Activated B cell treated with CpG ODN at 0.5 μM for 24 hours (primary cell): Measurements from ENCODE around the gene APOBEC4. TPM values are rescaled to one million over a fixed set of nuclear protein-coding genes. Genes with fewer than 3 reads are reported as not detected.

ENCODE experiments used
- ATAC-seq: fragments of 200-7000 bp; cut with Tn5 transposase; one replicate; pipeline ENCODE4 v1.10.0; 2021; ENCODE audit warnings: low read depth, mild to moderate bottlenecking, moderate library complexity
- CTCF ChIA-PET: fragments of 350-600 bp; sonication (Branson Sonifier 250); formaldehyde crosslinking; loops from one replicate; lab custom pipeline; 2021; ENCODE audit warnings: antibody characterized with exemption; lab: Charles Lee
- POLR2A ChIA-PET: fragments of 350-600 bp; sonication (Branson Sonifier 250); formaldehyde crosslinking; loops from one replicate; lab custom pipeline; 2021; ENCODE audit warnings: antibody characterized with exemption; lab: Charles Lee
- DNase-seq: peaks from one replicate; pipeline ENCODE4 v3.0.0; 2022
- H3K27ac Mint-ChIP-seq: one replicate; pipeline ENCODE4 v1.8.0; 2020; ENCODE audit warnings: mixed read lengths
- H3K27me3 Mint-ChIP-seq: one replicate; pipeline ENCODE4 v1.8.0; 2021; ENCODE audit warnings: mixed read lengths
- H3K36me3 Mint-ChIP-seq: one replicate; pipeline ENCODE4 v1.8.0; 2021; ENCODE audit warnings: low read depth, mixed read lengths
- H3K4me1 Mint-ChIP-seq: one replicate; pipeline ENCODE4 v1.8.0; 2021; ENCODE audit warnings: mixed read lengths
- H3K4me3 Mint-ChIP-seq: one replicate; pipeline ENCODE4 v1.8.0; 2020; ENCODE audit warnings: mild to moderate bottlenecking, mixed read lengths
- H3K9me3 Mint-ChIP-seq: one replicate; pipeline ENCODE4 v1.8.0; 2020; ENCODE audit warnings: mixed read lengths
- intact Hi-C: fragments of 100-400 bp; cut with micrococcal nuclease; formaldehyde crosslinking; loops from one replicate; pipeline ENCODE4 v1.15.1; 2024
- total RNA-seq: library from RNA; stranded (reverse); gene quantifications from 2 replicates; pipeline ENCODE4 v1.2.3, GENCODE V29; 2022
- TF ChIP-seq, protein P1 (sequence below): fragments of 200-600 bp; IDR thresholded peaks from one replicate; pipeline ENCODE4 v1.8.0; 2022; ENCODE audit warnings: antibody characterized with exemption, mild to moderate bottlenecking

The APOBEC4 gene
- total RNA-seq, 1 donor from 2014 or later, result not detected

DNA sequence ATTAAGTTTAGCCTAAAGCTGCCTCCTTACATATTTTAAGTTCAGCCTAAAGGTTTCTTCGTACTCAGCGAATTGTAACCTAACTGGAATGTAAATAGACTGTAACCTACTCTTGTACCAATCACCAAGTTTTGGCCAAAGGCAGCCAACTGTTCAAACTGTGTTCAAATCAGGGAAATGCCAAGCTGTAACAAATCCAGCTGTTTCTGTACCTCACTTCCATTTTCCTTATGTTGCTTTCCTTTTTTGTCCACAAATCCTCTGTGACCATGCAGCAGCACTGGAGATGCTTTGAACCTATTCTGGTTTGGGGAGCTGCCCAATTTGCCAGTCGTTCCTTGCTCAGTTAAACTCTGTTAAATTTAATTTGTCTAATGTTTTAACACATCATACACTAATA is 3.2 kb upstream of the APOBEC4 start:
- Mint-ChIP-seq H3K27me3 (peaks cover 6% of the 10 kb centered on the region), H3K27ac (no peak overlapping the region), H3K4me1 (peaks cover 3% of the 10 kb centered on the region), H3K36me3 (no peaks in the 10 kb centered on the region), H3K9me3 (no peaks in the 10 kb centered on the region), H3K4me3 (no peak overlapping the region)
- DNase-seq, result no peak
- ChIA-PET CTCF (interaction anchor here (0.7 to 6.2 kb wide), 10 partner anchors 9 to 264 kb away, joined by 3 to 284 read pairs (median 10); no protein-coding TSS in a partner anchor), POLR2A (interaction anchor here (0.6 to 3.1 kb wide), 3 partner anchors 21 to 258 kb away, joined by 3 to 25 read pairs (median 6); no protein-coding TSS in a partner anchor)
- TF ChIP-seq, protein P1, sequence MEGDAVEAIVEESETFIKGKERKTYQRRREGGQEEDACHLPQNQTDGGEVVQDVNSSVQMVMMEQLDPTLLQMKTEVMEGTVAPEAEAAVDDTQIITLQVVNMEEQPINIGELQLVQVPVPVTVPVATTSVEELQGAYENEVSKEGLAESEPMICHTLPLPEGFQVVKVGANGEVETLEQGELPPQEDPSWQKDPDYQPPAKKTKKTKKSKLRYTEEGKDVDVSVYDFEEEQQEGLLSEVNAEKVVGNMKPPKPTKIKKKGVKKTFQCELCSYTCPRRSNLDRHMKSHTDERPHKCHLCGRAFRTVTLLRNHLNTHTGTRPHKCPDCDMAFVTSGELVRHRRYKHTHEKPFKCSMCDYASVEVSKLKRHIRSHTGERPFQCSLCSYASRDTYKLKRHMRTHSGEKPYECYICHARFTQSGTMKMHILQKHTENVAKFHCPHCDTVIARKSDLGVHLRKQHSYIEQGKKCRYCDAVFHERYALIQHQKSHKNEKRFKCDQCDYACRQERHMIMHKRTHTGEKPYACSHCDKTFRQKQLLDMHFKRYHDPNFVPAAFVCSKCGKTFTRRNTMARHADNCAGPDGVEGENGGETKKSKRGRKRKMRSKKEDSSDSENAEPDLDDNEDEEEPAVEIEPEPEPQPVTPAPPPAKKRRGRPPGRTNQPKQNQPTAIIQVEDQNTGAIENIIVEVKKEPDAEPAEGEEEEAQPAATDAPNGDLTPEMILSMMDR, result no peak
- no peak for ATAC-seq
- intact Hi-C loops, result loop anchor here (10.0 kb wide), 1 partner anchor 1038 kb away; no protein-coding TSS in a partner anchor

DNA sequence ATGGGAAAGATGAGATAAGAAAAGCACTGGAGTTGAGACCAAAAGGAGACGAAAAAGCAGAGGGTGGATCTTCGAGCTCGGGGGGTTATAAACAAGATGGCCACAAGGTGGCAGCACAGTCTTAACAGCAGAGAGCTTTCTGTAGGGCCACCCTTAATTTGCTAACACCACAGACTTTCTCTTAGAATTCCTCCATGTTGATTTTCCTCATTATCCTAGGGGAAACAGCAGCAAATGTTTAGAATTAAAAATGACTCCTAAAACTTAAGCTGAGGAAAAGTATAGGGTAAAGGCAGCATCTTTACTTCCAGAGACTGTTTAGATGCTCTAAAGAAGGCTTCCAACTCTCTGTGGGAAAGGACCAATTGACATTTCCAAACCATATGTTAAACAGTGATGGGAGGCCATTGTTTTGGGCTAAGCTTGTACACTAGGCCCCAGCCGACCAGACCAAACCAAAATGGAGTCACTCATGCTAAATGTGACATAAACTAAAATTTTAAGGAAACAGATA is 2.5 kb upstream of the APOBEC4 start:
- TF ChIP-seq, protein P1, result peak; percentile 37
- Mint-ChIP-seq H3K4me3 (no peak overlapping the region), H3K9me3 (no peaks in the 10 kb centered on the region), H3K4me1 (peaks cover 3% of the 10 kb centered on the region), H3K36me3 (no peaks in the 10 kb centered on the region), H3K27me3 (peaks cover 4% of the 10 kb centered on the region), H3K27ac (no peak overlapping the region)
- DNase-seq, result peak; percentile 52
- ATAC-seq, result peak; percentile 82
- intact Hi-C loops, result loop anchor here (1.0 to 10.0 kb wide), 4 partner anchors 30 to 1039 kb away; no protein-coding TSS in a partner anchor
- ChIA-PET POLR2A (interaction anchor here (0.6 to 3.1 kb wide), 4 partner anchors 21 to 259 kb away, joined by 3 to 25 read pairs (median 4); no protein-coding TSS in a partner anchor), CTCF (interaction anchor here (0.6 to 6.2 kb wide), 25 partner anchors 9 to 716 kb away, joined by 3 to 284 read pairs (median 4); no protein-coding TSS in a partner anchor)

DNA sequence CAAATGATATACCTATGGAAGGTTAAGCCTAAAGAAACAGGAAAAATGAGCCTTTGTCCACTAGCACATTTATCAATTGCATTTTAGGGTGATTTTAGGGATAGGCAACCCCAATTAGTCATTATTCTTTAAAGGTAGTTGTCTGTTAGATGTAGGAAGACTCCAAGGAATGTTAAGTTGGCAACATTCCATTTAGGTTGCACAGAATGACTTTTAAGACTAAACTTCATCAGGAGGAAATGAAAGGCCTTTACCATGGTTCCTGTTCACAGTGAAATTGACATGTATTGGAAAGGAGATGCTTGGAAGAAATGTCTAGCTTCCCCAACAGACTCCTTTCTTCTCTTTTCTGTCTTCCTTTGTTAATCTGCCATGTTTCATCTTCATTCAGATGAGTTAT is 1.6 kb upstream of the APOBEC4 start:
- intact Hi-C loops, result loop anchor here (1.0 to 10.0 kb wide), 4 partner anchors 31 to 1040 kb away; no protein-coding TSS in a partner anchor
- TF ChIP-seq, protein P1, result no peak

DNA sequence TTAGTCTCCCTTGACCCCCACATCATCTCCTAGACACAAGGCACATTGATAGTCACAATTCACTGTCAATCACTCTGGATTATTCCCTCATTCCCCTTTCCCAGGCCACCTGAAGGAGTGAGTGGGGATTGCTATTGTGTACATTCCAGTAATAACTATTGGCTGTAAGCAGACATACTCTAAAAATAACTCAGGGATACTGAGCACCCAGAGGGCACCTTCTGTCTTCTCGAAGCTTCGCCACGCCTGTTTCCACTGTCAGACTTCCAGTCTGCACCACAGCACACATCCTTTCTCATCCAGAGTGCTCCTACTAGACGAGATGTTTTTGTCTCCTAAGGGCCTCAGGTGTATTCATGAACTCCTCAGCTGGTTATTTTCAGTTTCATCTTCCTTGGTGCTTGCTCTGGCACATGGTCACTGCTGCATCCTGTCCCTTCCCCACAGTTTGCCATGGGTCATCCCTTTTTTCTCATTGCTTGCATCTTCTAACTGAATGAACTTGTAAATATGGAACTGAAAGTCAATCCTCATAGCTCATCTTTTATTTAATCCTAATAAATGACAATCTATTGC is 848 bp upstream of the APOBEC4 start:
- Mint-ChIP-seq H3K9me3 (no peaks in the 10 kb centered on the region), H3K27me3 (peaks cover 2% of the 10 kb centered on the region), H3K4me3 (no peak overlapping the region), H3K4me1 (peaks cover 3% of the 10 kb centered on the region), H3K36me3 (no peaks in the 10 kb centered on the region), H3K27ac (no peak overlapping the region)
- TF ChIP-seq, protein P1, result no peak
- intact Hi-C loops, result loop anchor here (10.0 kb wide), 1 partner anchor 1041 kb away; no protein-coding TSS in a partner anchor
- ChIA-PET POLR2A (interaction anchor here (3.1 kb wide), 1 partner anchor 261 kb away, joined by 25 read pairs; no protein-coding TSS in a partner anchor), CTCF (interaction anchor here (0.6 to 6.2 kb wide), 8 partner anchors 9 to 768 kb away, joined by 3 to 284 read pairs (median 4); no protein-coding TSS in a partner anchor)
- ATAC-seq (no peak), DNase-seq (no peak)

More for the DNA sequence above, 1.6 kb upstream of the APOBEC4 start:
- Mint-ChIP-seq H3K4me3 (no peak overlapping the region), H3K4me1 (peaks cover 3% of the 10 kb centered on the region), H3K27ac (no peak overlapping the region), H3K36me3 (no peaks in the 10 kb centered on the region), H3K9me3 (no peaks in the 10 kb centered on the region), H3K27me3 (peaks cover 4% of the 10 kb centered on the region)
- CTCF ChIA-PET, result interaction anchor here (0.6 to 6.2 kb wide), 15 partner anchors 9 to 768 kb away, joined by 3 to 284 read pairs (median 4); no protein-coding TSS in a partner anchor
- POLR2A ChIA-PET, result interaction anchor here (3.1 kb wide), 1 partner anchor 260 kb away, joined by 25 read pairs; no protein-coding TSS in a partner anchor
- ATAC-seq (no peak), DNase-seq (no peak)

DNA sequence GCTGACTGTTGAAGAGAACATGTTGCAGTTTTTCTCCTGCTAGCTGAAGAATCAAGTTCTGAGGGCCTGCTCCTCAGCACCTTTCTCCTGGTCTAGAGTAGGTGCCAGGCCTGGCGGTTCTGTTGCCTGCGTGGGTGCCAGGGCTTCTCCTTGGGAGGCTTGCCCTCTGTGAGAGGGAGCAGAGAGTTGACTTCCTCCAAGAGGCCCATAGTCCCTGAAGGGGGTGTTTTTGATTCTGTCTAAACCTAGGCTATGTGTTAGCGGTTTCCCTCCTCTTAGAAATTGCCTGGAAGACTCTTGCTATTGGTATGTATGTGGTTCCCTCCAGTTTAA is 312 bp upstream of the APOBEC4 start:
- ATAC-seq (no peak), DNase-seq (no peak)
- Mint-ChIP-seq H3K27ac (no peak overlapping the region), H3K9me3 (no peaks in the 10 kb centered on the region), H3K36me3 (no peaks in the 10 kb centered on the region), H3K27me3 (peaks cover 5% of the 10 kb centered on the region), H3K4me3 (no peak overlapping the region), H3K4me1 (peaks cover 3% of the 10 kb centered on the region)
- TF ChIP-seq, protein P1, result no peak
- intact Hi-C loops, result loop anchor here (10.0 kb wide), 1 partner anchor 1041 kb away; no protein-coding TSS in a partner anchor
- POLR2A ChIA-PET, result no interaction called here
- CTCF ChIA-PET, result interaction anchor here (0.9 to 6.2 kb wide), 5 partner anchors 9 to 571 kb away, joined by 3 to 284 read pairs (median 7); no protein-coding TSS in a partner anchor
